GM21526 (cell line): ENCODE measurements around the gene TUNAR.

Source experiments
- ATAC-seq: cut with Tn5 transposase; IDR thresholded peaks from one replicate; pipeline ENCODE4 v1.9.1; 2021; ENCODE audit warnings: moderate library complexity; ENCODE audit not compliant: unreplicated experiment, low FRiP score

Gene TUNAR

GRCh38 chr14:95871531-95871930, 5.1 kb upstream of the TUNAR start:
- no peak for ATAC-seq

- no peak for ATAC-seq
Observed at GRCh38 chr14:95872777-95873176, 3.9 kb upstream of the TUNAR start.

- ATAC-seq, result no peak
Observed at GRCh38 chr14:95875831-95876760, 536 bp upstream of the TUNAR start.

- ATAC-seq, result no peak
Observed at GRCh38 chr14:95877633-95878032, 1.0 kb downstream of the TUNAR start.

- ATAC-seq, result no peak
Observed at GRCh38 chr14:95884377-95884776, 7.7 kb downstream of the TUNAR start.

- ATAC-seq, result no peak
Observed at GRCh38 chr14:95885278-95885677, 8.6 kb downstream of the TUNAR start.

GRCh38 chr14:95885866-95886265, 9.2 kb downstream of the TUNAR start:
- ATAC-seq, result no peak

- ATAC-seq, result no peak
Observed at GRCh38 chr14:95886366-95887056, 9.9 kb downstream of the TUNAR start.

- ATAC-seq, result no peak
Observed at GRCh38 chr14:95887351-95887750, 10.7 kb downstream of the TUNAR start.

GRCh38 chr14:95889236-95889979, 12.8 kb downstream of the TUNAR start:
- ATAC-seq, result no peak

- no peak for ATAC-seq
Observed at GRCh38 chr14:95891742-95892141, 15.1 kb downstream of the TUNAR start.

GRCh38 chr14:95892142-95892541, 15.5 kb downstream of the TUNAR start:
- no peak for ATAC-seq

- no peak for ATAC-seq
Observed at GRCh38 chr14:95895720-95896119, 19.1 kb downstream of the TUNAR start.

- ATAC-seq, result no peak
Observed at GRCh38 chr14:95896498-95897135, 20.0 kb downstream of the TUNAR start.

- ATAC-seq, result no peak
Observed at GRCh38 chr14:95897280-95897679, 20.6 kb downstream of the TUNAR start.

GRCh38 chr14:95901054-95901453, 24.4 kb downstream of the TUNAR start:
- no peak for ATAC-seq

GRCh38 chr14:95902273-95902826, 25.7 kb downstream of the TUNAR start:
- no peak for ATAC-seq

GRCh38 chr14:95903165-95903564, 26.5 kb downstream of the TUNAR start:
- no peak for ATAC-seq

- no peak for ATAC-seq
Observed at GRCh38 chr14:95903616-95904107, 27.0 kb downstream of the TUNAR start.

- ATAC-seq, result no peak
Observed at GRCh38 chr14:95906591-95906990, 30.0 kb downstream of the TUNAR start.
